CD4-positive, alpha-beta T cell (primary cell): ENCODE data around the gene DDX5. TPM values are rescaled to one million over a fixed set of nuclear protein-coding genes. Genes with fewer than 3 reads are reported as not detected.

Experiments used
- ATAC-seq: fragments of 200-7000 bp; cut with Tn5 transposase; one replicate; pipeline ENCODE4 v1.10.0; 2022; ENCODE audit warnings: mild to moderate bottlenecking; ENCODE audit not compliant: poor library complexity
- CTCF ChIA-PET: fragments of 350-600 bp; sonication (Branson Sonifier 250); formaldehyde crosslinking; loops from one replicate; lab custom pipeline; 2021; ENCODE audit warnings: antibody characterized with exemption, inconsistent platforms; lab: Charles Lee
- POLR2A ChIA-PET: fragments of 350-600 bp; sonication (Branson Sonifier 250); formaldehyde crosslinking; loops from one replicate; lab custom pipeline; 2021; ENCODE audit warnings: antibody characterized with exemption, inconsistent platforms; lab: Charles Lee
- DNase-seq, 14 experiments: peaks; one replicate each; pipeline ENCODE4 v3.0.0-alpha.2; 2013 to 2020; ENCODE audit warnings: mixed read lengths in 2 of 14
- H3K27ac ChIP-seq, 2 donors: one replicate each; pipeline versions ENCODE4 v1.5.1 to v1.7.0; 2013; ENCODE audit warnings: low read length in 2 of 2, low read depth in 1 of 2, mild to moderate bottlenecking in 1 of 2
- H3K27me3 ChIP-seq, 2 experiments: 1 replicate in 1 of 2; 2 replicates in 1 of 2; pipeline versions ENCODE4 v1.6.1 to v1.7.0; 2013; ENCODE audit warnings: low read length in 2 of 2, control low read depth in 1 of 2, mild to moderate bottlenecking in 1 of 2, moderate library complexity in 1 of 2; ENCODE audit not compliant: insufficient read depth in 2 of 2, control insufficient read depth in 1 of 2
- H3K36me3 ChIP-seq: one replicate; pipeline ENCODE4 v1.6.1; 2013; ENCODE audit warnings: low read length, control low read depth; ENCODE audit not compliant: insufficient read depth
- H3K4me1 ChIP-seq: one replicate; pipeline ENCODE4 v1.6.1; 2013; ENCODE audit warnings: low read length, control low read depth; ENCODE audit not compliant: insufficient read depth
- H3K4me3 ChIP-seq: one replicate; pipeline ENCODE4 v1.5.1; 2013; ENCODE audit warnings: mild to moderate bottlenecking, low read length, moderate library complexity
- H3K9me3 ChIP-seq, 2 experiments: 1 replicate in 1 of 2; 2 replicates in 1 of 2; pipeline versions ENCODE4 v1.6.1 to v1.7.0; 2013; ENCODE audit warnings: low read length in 2 of 2, mild to moderate bottlenecking in 2 of 2, control low read depth in 1 of 2, moderate library complexity in 1 of 2; ENCODE audit not compliant: control insufficient read depth in 1 of 2, insufficient read depth in 1 of 2
- H3K27ac Mint-ChIP-seq: one replicate; pipeline ENCODE4 v1.8.0; 2020; ENCODE audit warnings: mixed read lengths
- H3K27me3 Mint-ChIP-seq: one replicate; pipeline ENCODE4 v1.8.0; 2021; ENCODE audit warnings: mixed read lengths
- H3K36me3 Mint-ChIP-seq: one replicate; pipeline ENCODE4 v1.8.0; 2021; ENCODE audit warnings: low read depth, mixed read lengths
- H3K4me1 Mint-ChIP-seq: one replicate; pipeline ENCODE4 v1.8.0; 2021; ENCODE audit warnings: low read depth, mixed read lengths
- H3K4me3 Mint-ChIP-seq: one replicate; pipeline ENCODE4 v1.8.0; 2020; ENCODE audit warnings: mild to moderate bottlenecking, mixed read lengths
- H3K9me3 Mint-ChIP-seq: one replicate; pipeline ENCODE4 v1.8.0; 2020; ENCODE audit warnings: mixed read lengths
- CTCF ChIP-seq: fragments of 200-600 bp; IDR thresholded peaks from one replicate; pipeline ENCODE4 v1.8.0; 2022; ENCODE audit warnings: antibody characterized with exemption, mild to moderate bottlenecking
- intact Hi-C, 2 experiments: fragments of 100-400 bp; cut with DNase I in 1 of 2; cut with micrococcal nuclease in 1 of 2; formaldehyde crosslinking; loops; one replicate each; pipeline versions ENCODE4 v1.15.1 to v1.9.0; 2023 to 2025; cut with DNase I, micrococcal nuclease
- total RNA-seq, 174 experiments: library from RNA in 2 of 174; stranded (reverse) in 2 of 174; gene quantifications; one replicate each; pipeline ENCODE4 v1.2.3 and lab custom pipeline; 2021 to 2026

Gene DDX5
- total RNA-seq, 2 experiments from 2014 or later: 2,388 to 2,534 TPM

- H3K4me3 Mint-ChIP-seq: no peak overlapping the region
- Histone ChIP-seq H3K36me3 (peaks cover 64% of the 10 kb centered on the region), H3K4me1 (no peaks in the 10 kb centered on the region), H3K9me3 (no peaks in the 10 kb centered on the region), H3K4me3 (no peak overlapping the region), H3K27me3 (no peaks in the 10 kb centered on the region), H3K27ac (no peak overlapping the region)
- no peaks in the 10 kb centered on the region for H3K4me1 Mint-ChIP-seq
- peak overlapping the region; percentile 38 for H3K27ac Mint-ChIP-seq
- no peak for ATAC-seq
- no peaks in the 10 kb centered on the region for H3K27me3 Mint-ChIP-seq
- H3K36me3 Mint-ChIP-seq: peaks cover 80% of the 10 kb centered on the region
- ChIA-PET CTCF (no interaction called here), POLR2A (interaction anchor here (1.7 to 2.2 kb wide), 2 partner anchors 31 to 32 kb away, joined by 4 to 5 read pairs; partner anchors contain the start of genes CEP95 and DDX5)
- intact Hi-C loops: loop anchor here in 1 of 2 experiments (10.0 kb wide), 2 partner anchors 107 to 197 kb away; no protein-coding TSS in a partner anchor
- TF ChIP-seq CTCF: no peak
- no peaks in the 10 kb centered on the region for H3K9me3 Mint-ChIP-seq
- no peak for DNase-seq
Measured at GRCh38 chr17:64537488-64537887, 31.4 kb upstream of the DDX5 start.

GRCh38 chr17:64536913-64537312 is 30.8 kb upstream of the DDX5 start:
- no peaks in the 10 kb centered on the region for H3K27me3 Mint-ChIP-seq
- Histone ChIP-seq H3K9me3 (no peaks in the 10 kb centered on the region), H3K4me1 (no peaks in the 10 kb centered on the region), H3K27me3 (no peaks in the 10 kb centered on the region), H3K4me3 (no peak overlapping the region), H3K36me3 (peaks cover 68% of the 10 kb centered on the region), H3K27ac (no peak overlapping the region)
- peak overlapping the region; percentile 38 for H3K27ac Mint-ChIP-seq
- no peak overlapping the region for H3K4me3 Mint-ChIP-seq
- no peaks in the 10 kb centered on the region for H3K4me1 Mint-ChIP-seq
- ChIA-PET CTCF (no interaction called here), POLR2A (interaction anchor here (2.2 kb wide), 1 partner anchor 30 kb away, joined by 5 read pairs; the partner anchor contains the start of genes CEP95 and DDX5)
- no peak for ATAC-seq
- DNase-seq: no peak
- H3K9me3 Mint-ChIP-seq: no peaks in the 10 kb centered on the region
- intact Hi-C loops: loop anchor here in 1 of 2 experiments (10.0 kb wide), 2 partner anchors 108 to 198 kb away; no protein-coding TSS in a partner anchor
- peaks cover 80% of the 10 kb centered on the region for H3K36me3 Mint-ChIP-seq
- TF ChIP-seq CTCF: no peak

GRCh38 chr17:64535357-64535756 is 29.3 kb upstream of the DDX5 start:
- H3K27me3 Mint-ChIP-seq: no peaks in the 10 kb centered on the region
- no peak overlapping the region for H3K4me3 Mint-ChIP-seq
- ATAC-seq (peak; percentile 42), DNase-seq (no peak)
- no peaks in the 10 kb centered on the region for H3K9me3 ChIP-seq
- H3K27me3 ChIP-seq: no peaks in the 10 kb centered on the region
- H3K9me3 Mint-ChIP-seq: no peaks in the 10 kb centered on the region
- CTCF ChIA-PET: no interaction called here
- POLR2A ChIA-PET: interaction anchor here (2.3 kb wide), 1 partner anchor 29 kb away, joined by 11 read pairs; the partner anchor contains the start of genes CEP95 and DDX5
- no peaks in the 10 kb centered on the region for H3K4me1 ChIP-seq
- H3K36me3 Mint-ChIP-seq: peaks cover 91% of the 10 kb centered on the region
- no peak overlapping the region for H3K27ac Mint-ChIP-seq
- H3K4me3 ChIP-seq: no peak overlapping the region
- no peak for TF ChIP-seq CTCF
- no peak overlapping the region for H3K27ac ChIP-seq
- peaks cover 83% of the 10 kb centered on the region for H3K36me3 ChIP-seq
- intact Hi-C loops: loop anchor here in 1 of 2 experiments (10.0 kb wide), 2 partner anchors 109 to 199 kb away; no protein-coding TSS in a partner anchor
- no peaks in the 10 kb centered on the region for H3K4me1 Mint-ChIP-seq
